NCI-H748 (cell line): ENCODE results near the gene GTF3C1.

Source experiments
- DNase-seq: peaks from one replicate; lab custom pipeline; 2025; ENCODE audit not compliant: unreplicated experiment; lab: John Stamatoyannopoulos, UW

Gene GTF3C1

DNA sequence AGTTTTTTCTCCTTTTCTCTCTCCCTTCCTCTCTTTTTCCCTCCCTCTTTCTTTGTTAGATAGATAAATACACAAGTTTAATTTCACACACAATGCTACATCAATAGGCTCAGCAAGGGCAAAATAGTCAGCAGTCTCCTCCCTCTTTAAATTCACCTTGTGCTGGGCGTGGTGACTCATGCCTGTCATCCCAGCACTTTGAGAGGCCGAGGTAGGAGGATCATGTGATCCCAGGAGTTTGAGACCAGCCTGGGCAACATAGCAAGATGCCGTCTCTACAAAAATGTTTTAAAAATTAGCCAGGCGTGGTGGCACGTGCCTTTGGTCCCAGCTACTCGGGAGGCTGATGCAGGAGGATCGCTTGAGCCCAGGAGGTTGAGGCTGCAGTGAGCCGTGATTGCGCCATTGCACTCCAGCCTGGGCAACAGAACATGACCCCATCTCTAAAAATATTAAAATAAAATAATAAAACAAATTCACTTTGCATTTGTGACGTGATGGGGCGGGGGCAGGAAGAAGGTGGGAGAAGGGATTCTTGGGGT, 120.3 kb downstream of the GTF3C1 start:
- DNase-seq: no peak

DNA sequence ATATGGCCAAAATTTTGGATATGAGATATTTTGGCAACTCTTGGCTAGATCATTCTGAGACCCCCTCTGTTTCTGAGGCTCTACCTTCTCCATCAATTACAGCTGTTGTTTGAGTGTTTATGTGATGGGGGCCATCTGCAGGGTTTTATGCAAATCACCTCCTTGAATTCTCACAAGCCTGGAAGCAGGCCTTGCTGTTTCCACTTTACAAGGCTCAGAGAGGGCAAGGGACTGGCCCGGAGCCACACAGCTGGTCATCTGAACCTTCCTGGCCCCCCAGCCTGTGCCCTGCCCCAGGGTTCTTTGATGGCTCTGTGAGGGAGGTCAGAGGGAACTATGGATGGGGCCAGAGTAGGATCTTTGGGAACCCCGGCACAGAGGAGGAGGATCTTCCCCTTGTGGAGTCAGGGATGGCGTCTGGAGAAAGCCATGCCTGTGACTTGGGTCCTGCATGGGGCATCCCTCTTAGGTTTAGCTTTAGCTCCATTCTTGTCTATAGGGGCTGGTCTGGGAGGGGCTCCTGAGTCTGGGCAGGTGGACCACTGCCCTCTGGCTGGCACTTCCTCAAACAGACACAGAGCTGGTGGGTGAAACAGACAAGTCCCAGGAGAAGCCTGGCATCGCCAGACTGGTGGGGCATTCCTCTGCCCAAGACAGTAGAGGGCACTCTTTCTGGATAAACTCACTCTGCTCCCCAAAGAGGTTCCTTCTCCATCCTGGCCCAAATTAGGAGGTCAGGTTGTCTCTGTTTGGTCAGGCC, 121.5 kb downstream of the GTF3C1 start:
- no peak for DNase-seq

DNA sequence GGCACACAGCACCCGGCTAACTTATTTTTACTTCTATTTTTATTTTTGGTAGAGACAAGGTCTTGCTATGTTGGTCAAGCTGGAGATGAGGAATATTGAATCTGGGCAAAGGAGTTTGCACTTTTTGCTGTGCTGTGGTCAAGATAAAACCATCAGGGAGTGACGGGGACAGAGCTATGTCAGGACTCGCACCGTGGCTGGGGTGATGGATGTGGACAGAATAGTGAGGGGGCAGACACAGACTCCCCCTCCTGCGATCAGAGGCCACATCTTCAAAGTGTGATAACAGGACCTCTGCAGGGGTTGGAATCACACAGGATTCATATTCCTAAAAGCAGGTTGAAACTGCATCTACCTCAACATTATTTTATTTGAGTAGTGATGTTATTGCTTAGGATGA, 122.2 kb downstream of the GTF3C1 start:
- no peak for DNase-seq

DNA sequence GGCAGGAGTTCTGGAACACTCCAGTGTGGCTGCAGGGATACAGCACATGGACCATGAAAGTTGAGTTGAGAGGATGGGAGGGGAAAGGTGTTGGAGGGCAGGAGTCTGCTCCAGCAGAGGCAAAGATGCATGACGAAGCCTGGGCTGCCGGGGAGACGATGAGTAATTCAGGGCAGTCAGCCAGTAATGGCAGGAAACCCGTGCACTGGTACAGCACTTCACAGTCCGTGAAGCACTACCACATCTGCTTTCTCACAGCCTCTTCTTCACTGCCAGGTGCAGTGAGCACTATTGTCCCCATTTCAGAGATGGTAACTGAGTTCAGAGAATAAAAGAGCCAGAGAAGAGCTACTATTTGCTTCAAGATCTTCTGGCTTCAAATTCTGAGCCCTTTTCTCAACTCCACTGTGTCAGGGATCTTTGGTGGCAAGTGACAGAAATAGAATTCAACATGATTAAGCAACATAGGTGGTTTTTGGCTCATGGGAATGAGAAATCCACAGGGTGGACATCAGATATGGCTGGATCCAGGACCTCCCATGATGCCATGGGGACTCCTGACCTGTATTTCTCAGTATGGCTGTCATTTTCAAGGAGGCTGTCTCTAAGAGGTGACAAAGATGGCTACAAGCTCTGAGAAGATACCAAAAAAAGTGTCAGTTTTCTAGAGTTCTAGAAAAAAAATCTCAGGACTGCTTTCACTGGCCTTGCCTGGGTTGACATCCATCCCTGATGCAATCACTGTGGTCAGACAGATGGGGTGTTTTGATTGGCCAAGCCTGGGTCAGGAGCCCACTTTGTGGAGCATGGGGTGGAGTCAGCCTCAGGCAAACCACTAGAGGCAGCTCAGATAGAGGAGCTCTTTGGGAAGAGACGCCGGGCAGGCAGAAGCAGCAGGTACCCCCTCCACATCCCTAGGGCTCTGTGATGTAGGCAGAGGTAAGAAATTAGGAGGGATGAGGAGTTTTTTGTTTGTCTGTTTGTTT, 123.0 kb downstream of the GTF3C1 start:
- peak; percentile 1 for DNase-seq

DNA sequence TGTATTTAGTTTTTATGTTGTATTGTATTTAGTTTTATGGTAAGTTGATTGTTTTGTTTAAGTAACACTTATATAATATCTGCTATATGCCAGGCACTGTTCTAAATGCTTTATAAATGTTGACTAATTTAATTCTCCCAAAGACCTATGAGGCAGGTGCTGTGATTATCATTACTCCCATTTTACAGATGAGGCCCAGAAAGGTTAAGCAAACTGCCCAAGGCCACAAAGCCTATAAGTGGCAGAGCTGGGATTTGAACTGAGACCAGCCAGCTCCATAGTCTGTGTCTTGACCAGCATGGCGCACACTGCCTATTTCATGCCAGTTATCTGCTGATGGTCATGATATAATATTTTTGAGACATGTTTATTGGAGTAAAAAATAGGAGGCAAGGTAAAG, 123.8 kb downstream of the GTF3C1 start:
- no peak for DNase-seq

DNA sequence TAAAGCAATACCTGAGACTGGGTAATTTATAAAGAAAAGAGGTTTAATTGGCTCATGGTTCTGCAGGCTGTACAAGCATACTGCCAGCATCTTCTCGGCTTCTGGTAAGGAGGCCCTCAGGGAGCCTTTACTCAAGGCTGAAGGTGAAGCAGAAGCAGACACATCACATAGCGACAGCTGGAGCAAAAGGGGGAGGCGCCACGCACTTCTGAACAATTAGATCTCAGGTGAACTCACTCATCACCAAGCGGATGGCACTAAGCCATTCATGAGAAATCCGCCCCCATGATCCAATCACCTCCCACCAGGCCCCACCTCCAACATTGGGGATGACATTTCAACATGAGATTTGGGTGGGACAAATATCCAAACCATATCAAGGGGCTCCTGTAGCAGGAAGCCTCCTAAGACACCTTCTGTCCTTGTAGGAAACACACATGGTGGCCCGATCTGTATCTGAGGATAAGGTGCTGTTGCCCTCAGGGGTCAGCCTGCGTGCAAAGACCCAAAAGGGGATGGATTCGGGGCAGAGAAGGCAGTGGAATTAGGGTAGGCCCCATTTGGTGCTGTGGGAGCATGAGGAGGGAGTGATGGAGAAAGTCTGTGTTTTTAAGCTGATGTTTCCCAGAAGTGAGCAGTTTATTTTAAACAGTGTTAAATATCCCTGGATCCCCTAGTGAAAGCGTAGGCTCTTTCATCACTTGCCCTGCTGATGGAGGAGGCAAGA, 124.8 kb downstream of the GTF3C1 start:
- DNase-seq: no peak

DNA sequence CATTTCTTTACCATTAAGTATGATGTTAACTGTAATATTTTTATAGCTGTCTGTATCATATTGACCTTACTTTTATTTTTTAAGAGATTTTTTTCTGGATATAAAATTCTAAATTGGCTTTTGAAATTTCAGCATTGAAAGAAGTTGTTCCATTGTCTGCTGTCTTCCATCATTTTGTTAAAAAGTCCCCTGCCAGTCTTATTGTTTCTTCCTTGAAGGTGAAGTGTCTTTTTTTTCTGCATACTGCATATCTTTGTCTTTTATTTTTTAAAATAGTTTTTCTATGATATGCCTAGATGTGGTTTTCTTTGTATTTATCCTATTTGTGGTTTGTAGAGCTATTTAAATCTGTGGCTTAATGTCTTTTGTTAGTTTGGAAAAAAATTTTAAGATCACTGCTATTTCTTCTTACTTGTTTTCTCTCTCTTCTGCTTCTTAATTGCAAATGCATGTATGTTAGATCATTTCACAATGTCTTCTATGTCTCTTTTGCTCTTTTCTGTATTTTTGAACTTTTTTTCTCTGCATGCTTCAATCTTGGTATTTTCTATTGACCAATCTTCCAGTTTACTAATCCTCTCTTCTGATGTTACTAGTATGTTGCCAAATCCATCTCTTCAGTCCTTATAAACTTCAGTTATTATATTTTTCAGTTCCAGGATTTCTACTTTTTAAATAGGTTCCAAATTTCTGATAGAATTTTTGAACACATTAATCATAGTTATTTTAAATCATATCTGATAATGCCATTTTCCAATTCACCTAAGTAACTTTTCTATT, 127.6 kb downstream of the GTF3C1 start:
- no peak for DNase-seq

DNA sequence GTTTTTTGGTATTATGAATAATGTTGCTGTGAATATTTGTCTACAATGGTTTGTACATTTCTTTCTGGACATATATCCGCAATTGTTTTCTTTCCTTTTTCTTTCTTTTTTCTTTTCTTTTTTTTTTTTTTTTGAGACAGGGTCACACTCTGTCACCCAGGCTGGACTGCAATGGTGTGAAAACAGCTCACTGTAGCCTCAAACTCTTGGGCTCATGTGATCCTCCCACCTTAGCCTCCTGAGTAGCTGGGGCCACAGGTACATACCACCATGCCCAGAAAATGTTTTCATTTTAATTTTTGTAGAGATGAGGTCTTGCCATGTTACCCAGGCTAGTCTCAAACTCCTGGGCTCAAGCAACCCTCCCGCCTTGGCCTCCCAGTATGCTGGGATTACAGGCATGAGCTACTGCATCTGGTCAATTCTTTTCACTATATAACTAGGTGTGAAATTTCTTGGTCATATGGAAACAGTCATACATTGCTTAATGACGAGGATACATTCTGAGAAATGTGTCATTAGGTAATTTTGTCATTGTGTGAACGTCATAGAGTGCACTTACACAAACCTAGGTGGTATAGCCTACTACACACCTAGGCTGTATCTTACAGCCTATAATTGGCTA, 132.6 kb downstream of the GTF3C1 start:
- DNase-seq: no peak

DNA sequence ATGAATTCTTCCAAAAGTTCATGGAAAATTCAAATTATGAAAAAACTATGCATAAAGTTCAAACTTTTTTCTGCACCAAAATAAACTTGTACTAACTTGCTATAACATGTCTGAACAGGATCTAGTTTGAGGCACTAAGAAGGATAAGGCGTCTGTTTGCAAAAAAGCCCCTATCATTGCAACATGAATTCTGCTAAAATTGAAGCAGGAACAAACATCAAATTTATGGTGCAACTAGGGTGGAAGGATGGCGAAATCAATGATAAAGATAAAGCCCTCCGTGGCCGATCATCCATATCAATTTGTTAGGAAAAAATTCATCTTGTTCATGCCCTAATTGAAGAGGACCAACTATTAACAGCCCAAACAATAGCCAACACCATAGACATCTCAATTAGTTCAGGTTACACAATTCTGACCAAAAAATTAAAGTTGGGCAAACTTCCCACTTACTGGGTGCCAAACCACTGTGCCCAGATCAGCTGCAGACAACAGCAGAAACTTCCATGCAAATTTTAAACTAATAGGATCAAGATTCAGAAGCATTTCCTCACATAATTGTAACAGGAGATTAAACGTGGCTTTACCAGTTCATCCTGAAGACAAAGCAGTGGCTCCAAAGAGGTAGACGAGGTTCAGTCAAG, 134.8 kb downstream of the GTF3C1 start:
- DNase-seq: no peak

DNA sequence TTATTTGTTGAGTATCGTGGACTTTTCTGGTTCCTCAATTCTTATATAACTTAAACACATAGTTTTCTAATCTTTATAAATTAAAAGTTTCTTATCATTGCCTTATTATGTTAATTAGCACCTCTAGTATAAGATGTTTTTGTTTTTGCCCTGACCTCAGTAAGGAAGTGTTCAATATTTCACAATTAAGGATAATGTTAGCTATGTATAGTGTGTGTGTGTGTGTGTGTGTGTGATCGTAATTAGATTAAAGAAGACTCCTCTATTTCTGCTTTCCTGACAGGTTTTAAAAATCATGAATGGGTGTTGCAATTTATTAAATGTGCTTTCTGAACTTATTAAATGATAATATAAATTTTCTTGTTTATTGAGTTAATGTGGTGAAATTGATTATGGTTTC, 135.8 kb downstream of the GTF3C1 start:
- DNase-seq: no peak

DNA sequence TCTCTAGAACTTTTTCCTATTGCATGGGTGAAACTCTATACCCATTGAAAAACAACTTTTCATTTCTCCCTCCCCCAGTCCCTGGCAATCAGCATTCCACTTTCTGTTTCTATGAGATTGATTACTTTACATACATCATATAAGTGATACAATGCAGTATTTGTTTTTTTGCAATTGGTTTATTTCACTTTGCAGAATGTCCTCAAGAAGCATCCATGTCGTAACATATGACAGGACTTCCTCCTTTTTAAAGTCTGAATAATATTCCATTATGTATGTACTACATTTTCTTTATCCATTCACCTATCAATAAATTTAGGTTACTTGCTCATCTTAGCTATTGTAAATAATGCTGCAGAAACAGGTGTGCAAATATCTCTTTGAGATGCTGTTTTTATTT, 139.0 kb downstream of the GTF3C1 start:
- DNase-seq: no peak
